Measurements from ENCODE around the gene AK5.

The AK5 gene

DNA sequence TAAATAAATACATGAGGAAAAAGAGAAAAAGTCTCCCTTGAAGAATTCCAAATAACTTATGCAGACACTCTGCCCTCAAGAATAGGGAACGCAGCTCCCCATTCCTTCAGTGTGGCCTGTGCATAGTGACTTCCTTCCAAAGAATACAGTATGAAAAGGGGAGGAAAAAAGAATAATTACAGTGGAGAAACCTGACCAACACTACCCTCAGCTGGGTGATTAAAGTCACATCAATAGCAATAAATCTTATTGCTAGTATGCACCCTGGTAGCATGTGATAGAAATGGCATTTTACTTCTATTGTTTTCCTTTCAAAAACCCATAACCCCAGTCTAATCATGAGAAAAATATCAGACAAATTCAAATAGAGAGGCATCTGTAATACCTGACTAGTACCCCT lies 315.5 kb downstream of the AK5 start:
- Mint-ChIP-seq H3K27me3 (no peaks in the 10 kb centered on the region), H3K4me1 (peaks cover 24% of the 10 kb centered on the region), H3K4me3 (no peak overlapping the region), H3K27ac (no peak overlapping the region), H3K9me3 (no peaks in the 10 kb centered on the region)
- no peak for DNase-seq
- ATAC-seq = no peak

DNA sequence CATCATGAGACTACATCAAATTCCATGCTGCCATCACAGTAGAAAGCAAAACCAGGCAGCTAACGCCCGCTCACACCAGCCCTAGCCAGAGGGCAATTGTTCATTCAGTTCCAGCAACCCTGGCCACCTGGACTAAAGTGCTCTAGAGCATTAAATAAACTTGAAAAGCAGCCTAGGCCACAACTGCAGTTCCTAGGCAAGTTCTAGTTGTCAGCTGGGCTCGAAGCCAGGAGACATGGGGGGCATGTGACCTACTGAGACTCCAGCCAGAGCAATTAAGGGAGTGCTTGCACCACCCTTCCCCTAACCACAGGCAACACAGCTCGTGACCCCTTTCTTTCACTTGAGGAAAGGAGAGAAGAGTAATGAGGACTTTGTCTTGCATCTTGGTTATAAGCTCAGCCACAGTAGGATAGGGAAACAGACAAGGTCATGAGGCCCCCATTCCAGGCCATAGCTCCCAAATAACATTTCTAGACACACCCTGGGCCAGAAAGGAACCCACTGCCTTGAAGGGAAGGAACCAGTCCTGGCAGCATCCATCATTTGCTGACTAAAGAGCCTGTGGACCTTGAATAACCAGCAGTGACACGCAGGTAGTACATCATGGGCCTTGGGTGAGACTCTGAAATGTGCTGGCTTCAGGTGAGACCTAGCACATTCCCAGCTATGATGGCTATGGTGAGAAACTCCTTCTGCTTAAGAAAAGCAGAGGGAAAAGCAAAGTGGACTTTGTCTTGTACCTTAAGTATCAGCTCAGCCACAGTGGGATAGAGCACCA lies 323.6 kb downstream of the AK5 start:
- ATAC-seq (no peak), DNase-seq (no peak)
- H3K27ac Mint-ChIP-seq = peak overlapping the region in 1 of 2 donors; percentile 16
- H3K9me3 Mint-ChIP-seq = peaks cover 27 to 30% of the 10 kb centered on the region in 2 donors
- no peak overlapping the region for H3K4me3 Mint-ChIP-seq
- no peaks in the 10 kb centered on the region for H3K27me3 Mint-ChIP-seq
- peaks cover 21% of the 10 kb centered on the region for H3K4me1 Mint-ChIP-seq

DNA sequence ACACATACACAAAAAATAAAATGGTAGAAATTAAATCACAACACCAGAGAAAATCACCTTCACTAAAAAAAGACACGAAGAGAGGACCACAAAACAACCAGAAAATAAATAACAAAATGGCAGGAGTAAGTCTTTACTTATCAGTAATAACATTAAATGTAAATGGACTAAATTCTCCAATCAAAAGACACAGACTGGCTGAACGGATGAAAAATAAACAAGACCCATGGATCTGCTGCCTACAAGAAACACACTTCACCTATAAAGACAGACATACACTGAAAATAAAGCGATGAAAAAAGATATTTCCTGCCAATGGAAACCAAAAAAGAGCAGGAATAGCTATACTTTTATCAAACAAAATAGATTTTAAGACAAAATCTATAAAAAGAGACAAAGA lies 327.1 kb downstream of the AK5 start:
- no peaks in the 10 kb centered on the region for H3K27me3 Mint-ChIP-seq
- no peak overlapping the region for H3K27ac Mint-ChIP-seq
- DNase-seq (no peak), ATAC-seq (no peak)
- peaks cover 21% of the 10 kb centered on the region for H3K4me1 Mint-ChIP-seq
- peaks cover 36 to 45% of the 10 kb centered on the region in 2 donors for H3K9me3 Mint-ChIP-seq
- H3K4me3 Mint-ChIP-seq = no peak overlapping the region
